Measurements from ENCODE around the gene HIVEP3.

The HIVEP3 gene

GRCh38 chr1:41726292-41726691 is 192.4 kb downstream of the HIVEP3 start:
- H4K8ac ChIP-seq (ENCODE audit: low read depth, low read length), result no peak overlapping the region
- no peak overlapping the region for H4K5ac ChIP-seq (ENCODE audit: low read length)
- H2BK120ac ChIP-seq (ENCODE audit: low read depth, low read length), result no peak overlapping the region
- H2AK5ac ChIP-seq (ENCODE audit: low read length), result no peak overlapping the region
- no peaks in the 10 kb centered on the region for H3K79me2 ChIP-seq (ENCODE audit: control insufficient read depth, insufficient read depth, low read length)
- no peak overlapping the region for H3K4me3 ChIP-seq (ENCODE audit: low read length)
- H3K9ac ChIP-seq (ENCODE audit: low read length), result no peak overlapping the region
- no peak overlapping the region for H2BK15ac ChIP-seq (replicated peaks; ENCODE audit: low read depth)
- H3K79me1 ChIP-seq (ENCODE audit: low read length), result no peaks in the 10 kb centered on the region
- no peak overlapping the region for H2BK5ac ChIP-seq (ENCODE audit: low read length)
- WGBS (ENCODE audit: extremely low coverage, insufficient coverage, low lambda C conversion rate), result no CpG with 5 or more reads among the region's 4 CpGs
- H3K4me1 ChIP-seq (ENCODE audit: control insufficient read depth, low read depth, low read length), result no peaks in the 10 kb centered on the region
- no peak overlapping the region for H3K56ac ChIP-seq (ENCODE audit: low read length)
- no peak overlapping the region for H3K23ac ChIP-seq (ENCODE audit: low read length)
- H3K18ac ChIP-seq (ENCODE audit: low read length), result no peak overlapping the region
- no peak for DNase-seq
- no peak overlapping the region for H3K27ac ChIP-seq (ENCODE audit: low read depth, low read length)
- no peaks in the 10 kb centered on the region for H3K27me3 ChIP-seq (ENCODE audit: insufficient read depth, low read length, poor library complexity)
- H3K4me2 ChIP-seq (ENCODE audit: low read length), result no peak overlapping the region
- no peaks in the 10 kb centered on the region for H3K36me3 ChIP-seq (ENCODE audit: control insufficient read depth, insufficient read depth, low read length)
- no peak overlapping the region for H3K4ac ChIP-seq (ENCODE audit: low read depth, low read length)

GRCh38 chr1:41724926-41725325 is 193.8 kb downstream of the HIVEP3 start:
- no peak overlapping the region for H3K4me3 ChIP-seq (ENCODE audit: low read length)
- no CpG with 5 or more reads among the region's 3 CpGs for WGBS (ENCODE audit: extremely low coverage, insufficient coverage, low lambda C conversion rate)

GRCh38 chr1:41724248-41724647 is 194.5 kb downstream of the HIVEP3 start:
- Histone ChIP-seq H2BK15ac (replicated peaks; ENCODE audit: low read depth) (no peak overlapping the region), H3K4me3 (ENCODE audit: low read length) (no peak overlapping the region), H3K27me3 (ENCODE audit: insufficient read depth, low read length, poor library complexity) (no peaks in the 10 kb centered on the region), H3K56ac (ENCODE audit: low read length) (no peak overlapping the region), H3K79me2 (ENCODE audit: control insufficient read depth, insufficient read depth, low read length) (no peaks in the 10 kb centered on the region), H3K18ac (ENCODE audit: low read length) (no peak overlapping the region), H3K9ac (ENCODE audit: low read length) (no peak overlapping the region), H2BK5ac (ENCODE audit: low read length) (no peak overlapping the region), H3K4me1 (ENCODE audit: control insufficient read depth, low read depth, low read length) (no peaks in the 10 kb centered on the region), H4K5ac (ENCODE audit: low read length) (no peak overlapping the region), H4K8ac (ENCODE audit: low read depth, low read length) (no peak overlapping the region), H3K4me2 (ENCODE audit: low read length) (no peak overlapping the region), H3K4ac (ENCODE audit: low read depth, low read length) (no peak overlapping the region), H3K79me1 (ENCODE audit: low read length) (no peaks in the 10 kb centered on the region), H3K23ac (ENCODE audit: low read length) (no peak overlapping the region), H3K36me3 (ENCODE audit: control insufficient read depth, insufficient read depth, low read length) (no peaks in the 10 kb centered on the region), H2BK120ac (ENCODE audit: low read depth, low read length) (no peak overlapping the region), H2AK5ac (ENCODE audit: low read length) (no peak overlapping the region), H3K27ac (ENCODE audit: low read depth, low read length) (no peak overlapping the region)
- DNase-seq, result no peak
- no CpG with 5 or more reads among the region's 2 CpGs for WGBS (ENCODE audit: extremely low coverage, insufficient coverage, low lambda C conversion rate)

More at GRCh38 chr1:41724926-41725325, 193.8 kb downstream of the HIVEP3 start:
- Histone ChIP-seq H3K4me1 (ENCODE audit: control insufficient read depth, low read depth, low read length) (no peaks in the 10 kb centered on the region), H3K23ac (ENCODE audit: low read length) (no peak overlapping the region), H2BK15ac (replicated peaks; ENCODE audit: low read depth) (no peak overlapping the region), H3K27me3 (ENCODE audit: insufficient read depth, low read length, poor library complexity) (no peaks in the 10 kb centered on the region), H3K79me1 (ENCODE audit: low read length) (no peaks in the 10 kb centered on the region), H3K79me2 (ENCODE audit: control insufficient read depth, insufficient read depth, low read length) (no peaks in the 10 kb centered on the region), H4K8ac (ENCODE audit: low read depth, low read length) (no peak overlapping the region), H3K9ac (ENCODE audit: low read length) (no peak overlapping the region), H3K36me3 (ENCODE audit: control insufficient read depth, insufficient read depth, low read length) (no peaks in the 10 kb centered on the region), H4K5ac (ENCODE audit: low read length) (no peak overlapping the region), H3K18ac (ENCODE audit: low read length) (no peak overlapping the region), H3K27ac (ENCODE audit: low read depth, low read length) (no peak overlapping the region), H3K4ac (ENCODE audit: low read depth, low read length) (no peak overlapping the region), H2BK5ac (ENCODE audit: low read length) (no peak overlapping the region), H3K4me2 (ENCODE audit: low read length) (no peak overlapping the region), H2BK120ac (ENCODE audit: low read depth, low read length) (no peak overlapping the region), H3K56ac (ENCODE audit: low read length) (no peak overlapping the region), H2AK5ac (ENCODE audit: low read length) (no peak overlapping the region)
- no peak for DNase-seq

- no peak overlapping the region for H3K9ac ChIP-seq (ENCODE audit: low read length)
- no peak for DNase-seq
- no peak overlapping the region for H3K18ac ChIP-seq (ENCODE audit: low read length)
- H3K4me1 ChIP-seq (ENCODE audit: control insufficient read depth, low read depth, low read length), result no peaks in the 10 kb centered on the region
- H3K4ac ChIP-seq (ENCODE audit: low read depth, low read length), result no peak overlapping the region
- H3K27ac ChIP-seq (ENCODE audit: low read depth, low read length), result no peak overlapping the region
- H3K56ac ChIP-seq (ENCODE audit: low read length), result no peak overlapping the region
- no peak overlapping the region for H2BK5ac ChIP-seq (ENCODE audit: low read length)
- H3K79me2 ChIP-seq (ENCODE audit: control insufficient read depth, insufficient read depth, low read length), result no peaks in the 10 kb centered on the region
- no peak overlapping the region for H3K4me3 ChIP-seq (ENCODE audit: low read length)
- no peak overlapping the region for H3K4me2 ChIP-seq (ENCODE audit: low read length)
- H3K23ac ChIP-seq (ENCODE audit: low read length), result no peak overlapping the region
- no peak overlapping the region for H2AK5ac ChIP-seq (ENCODE audit: low read length)
- H4K8ac ChIP-seq (ENCODE audit: low read depth, low read length), result no peak overlapping the region
- H3K36me3 ChIP-seq (ENCODE audit: control insufficient read depth, insufficient read depth, low read length), result no peaks in the 10 kb centered on the region
- no peak overlapping the region for H4K5ac ChIP-seq (ENCODE audit: low read length)
- no peaks in the 10 kb centered on the region for H3K27me3 ChIP-seq (ENCODE audit: insufficient read depth, low read length, poor library complexity)
- no peak overlapping the region for H2BK120ac ChIP-seq (ENCODE audit: low read depth, low read length)
- H3K79me1 ChIP-seq (ENCODE audit: low read length), result no peaks in the 10 kb centered on the region
- H2BK15ac ChIP-seq (replicated peaks; ENCODE audit: low read depth), result no peak overlapping the region
- no CpG with 5 or more reads among the region's 4 CpGs for WGBS (ENCODE audit: extremely low coverage, insufficient coverage, low lambda C conversion rate)
Observed at GRCh38 chr1:41723786-41724185, 194.9 kb downstream of the HIVEP3 start.

- Histone ChIP-seq H3K36me3 (ENCODE audit: control insufficient read depth, insufficient read depth, low read length) (no peaks in the 10 kb centered on the region), H3K79me2 (ENCODE audit: control insufficient read depth, insufficient read depth, low read length) (no peaks in the 10 kb centered on the region), H3K79me1 (ENCODE audit: low read length) (no peaks in the 10 kb centered on the region), H2BK15ac (replicated peaks; ENCODE audit: low read depth) (no peak overlapping the region), H3K4me3 (ENCODE audit: low read length) (no peak overlapping the region), H3K23ac (ENCODE audit: low read length) (no peak overlapping the region), H3K9ac (ENCODE audit: low read length) (no peak overlapping the region), H3K18ac (ENCODE audit: low read length) (no peak overlapping the region), H2AK5ac (ENCODE audit: low read length) (no peak overlapping the region), H3K4me2 (ENCODE audit: low read length) (no peak overlapping the region), H3K27me3 (ENCODE audit: insufficient read depth, low read length, poor library complexity) (no peaks in the 10 kb centered on the region), H4K5ac (ENCODE audit: low read length) (no peak overlapping the region), H3K4ac (ENCODE audit: low read depth, low read length) (no peak overlapping the region), H3K56ac (ENCODE audit: low read length) (no peak overlapping the region), H2BK5ac (ENCODE audit: low read length) (no peak overlapping the region), H2BK120ac (ENCODE audit: low read depth, low read length) (no peak overlapping the region), H3K4me1 (ENCODE audit: control insufficient read depth, low read depth, low read length) (no peaks in the 10 kb centered on the region), H3K27ac (ENCODE audit: low read depth, low read length) (no peak overlapping the region), H4K8ac (ENCODE audit: low read depth, low read length) (no peak overlapping the region)
- no CpG with 5 or more reads among the region's 1 CpG for WGBS (ENCODE audit: extremely low coverage, insufficient coverage, low lambda C conversion rate)
- no peak for DNase-seq
Observed at GRCh38 chr1:41722184-41722583, 196.5 kb downstream of the HIVEP3 start.

GRCh38 chr1:41720861-41721410 is 197.8 kb downstream of the HIVEP3 start:
- no peak overlapping the region for H3K27ac ChIP-seq (ENCODE audit: low read depth, low read length)
- no peak overlapping the region for H4K5ac ChIP-seq (ENCODE audit: low read length)
- H3K79me2 ChIP-seq (ENCODE audit: control insufficient read depth, insufficient read depth, low read length), result no peaks in the 10 kb centered on the region
- H2BK5ac ChIP-seq (ENCODE audit: low read length), result no peak overlapping the region
- no peak for DNase-seq
- H2AK5ac ChIP-seq (ENCODE audit: low read length), result no peak overlapping the region
- H3K4ac ChIP-seq (ENCODE audit: low read depth, low read length), result no peak overlapping the region
- H3K56ac ChIP-seq (ENCODE audit: low read length), result no peak overlapping the region
- no peak overlapping the region for H3K23ac ChIP-seq (ENCODE audit: low read length)
- H2BK15ac ChIP-seq (replicated peaks; ENCODE audit: low read depth), result no peak overlapping the region
- H2BK120ac ChIP-seq (ENCODE audit: low read depth, low read length), result no peak overlapping the region
- no peak overlapping the region for H3K9ac ChIP-seq (ENCODE audit: low read length)
- H3K4me3 ChIP-seq (ENCODE audit: low read length), result no peak overlapping the region
- no peak overlapping the region for H4K8ac ChIP-seq (ENCODE audit: low read depth, low read length)
- no CpG with 5 or more reads among the region's 12 CpGs for WGBS (ENCODE audit: extremely low coverage, insufficient coverage, low lambda C conversion rate)
- H3K36me3 ChIP-seq (ENCODE audit: control insufficient read depth, insufficient read depth, low read length), result no peaks in the 10 kb centered on the region
- no peaks in the 10 kb centered on the region for H3K27me3 ChIP-seq (ENCODE audit: insufficient read depth, low read length, poor library complexity)
- H3K18ac ChIP-seq (ENCODE audit: low read length), result no peak overlapping the region
- H3K4me2 ChIP-seq (ENCODE audit: low read length), result no peak overlapping the region
- no peaks in the 10 kb centered on the region for H3K4me1 ChIP-seq (ENCODE audit: control insufficient read depth, low read depth, low read length)
- no peaks in the 10 kb centered on the region for H3K79me1 ChIP-seq (ENCODE audit: low read length)
